G401 (cell line): ENCODE results near the gene CDCA4. TPM values are rescaled to one million over a fixed set of nuclear protein-coding genes. Genes with fewer than 3 reads are reported as not detected.
"Not testable (repeated sequence)": the region's sequence is repeated elsewhere in the genome, so short reads cannot be mapped to it uniquely, and the experiment has no call there.

ENCODE experiments used
- DNase-seq: peaks from one replicate; pipeline ENCODE4 v3.0.0-alpha.2; 2015; ENCODE audit warnings: low spot score
- in situ Hi-C: cut with HindIII; loops from 2 replicates; pipeline ENCODE4 v1.10.0; 2016; ENCODE audit warnings: low sequenced_read_pairs, mixed read lengths
- total RNA-seq: library from RNA; depleted of rRNA; stranded (reverse); fragments of >200 nt; shearing (Covaris generic); gene quantifications from 2 replicates; pipeline ENCODE4 v1.2.3, GENCODE V29; 2014

The CDCA4 gene
- total RNA-seq, 1 experiment from 2014 or later = 83.1 TPM

DNA sequence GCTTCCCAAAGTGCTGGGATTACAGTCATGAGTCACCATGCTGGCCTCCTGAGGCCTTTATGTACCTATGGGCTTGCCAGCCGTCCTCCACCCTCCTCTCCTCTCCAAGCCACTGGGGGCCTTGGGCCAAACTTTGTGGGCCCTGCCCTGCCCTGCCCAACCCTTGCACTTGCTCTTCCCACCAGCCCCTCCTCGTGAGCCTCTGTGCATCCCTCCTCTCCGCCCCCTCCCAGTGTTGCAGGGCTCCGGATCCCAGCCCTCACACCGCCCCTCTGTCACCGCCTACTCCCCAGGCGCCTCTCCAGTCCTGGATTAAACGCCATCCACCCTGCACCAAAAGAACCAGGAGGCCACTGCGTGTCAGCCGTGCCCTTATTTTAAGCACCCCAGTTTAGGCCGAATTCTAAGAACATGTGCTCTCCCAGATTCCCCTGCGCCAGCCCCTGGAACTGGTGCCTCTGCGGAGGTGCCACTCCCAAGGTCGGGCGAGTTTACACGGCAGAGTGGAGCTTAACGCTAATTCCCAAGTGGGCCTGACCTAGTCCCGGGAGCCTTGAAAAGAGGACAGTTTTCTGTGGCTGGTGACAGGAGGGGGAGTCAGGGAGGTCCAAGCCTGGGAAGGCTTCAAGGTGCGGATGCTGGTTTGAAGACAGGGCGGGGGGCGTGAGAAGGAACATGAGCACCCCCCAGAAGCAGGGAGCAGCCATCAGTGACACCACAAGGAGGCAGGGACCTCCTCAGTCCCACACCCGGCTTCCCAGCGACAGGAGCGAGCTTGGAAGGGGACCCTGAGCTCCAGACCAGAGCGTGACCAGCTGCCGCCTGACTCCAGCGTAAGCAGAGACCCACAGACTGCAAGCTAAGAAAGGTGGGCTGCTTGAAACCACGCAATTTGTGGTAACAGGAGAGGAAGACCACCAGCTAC is 21.2 kb upstream of the CDCA4 start:
- no peak for DNase-seq
- in situ Hi-C loops = no loop called here

DNA sequence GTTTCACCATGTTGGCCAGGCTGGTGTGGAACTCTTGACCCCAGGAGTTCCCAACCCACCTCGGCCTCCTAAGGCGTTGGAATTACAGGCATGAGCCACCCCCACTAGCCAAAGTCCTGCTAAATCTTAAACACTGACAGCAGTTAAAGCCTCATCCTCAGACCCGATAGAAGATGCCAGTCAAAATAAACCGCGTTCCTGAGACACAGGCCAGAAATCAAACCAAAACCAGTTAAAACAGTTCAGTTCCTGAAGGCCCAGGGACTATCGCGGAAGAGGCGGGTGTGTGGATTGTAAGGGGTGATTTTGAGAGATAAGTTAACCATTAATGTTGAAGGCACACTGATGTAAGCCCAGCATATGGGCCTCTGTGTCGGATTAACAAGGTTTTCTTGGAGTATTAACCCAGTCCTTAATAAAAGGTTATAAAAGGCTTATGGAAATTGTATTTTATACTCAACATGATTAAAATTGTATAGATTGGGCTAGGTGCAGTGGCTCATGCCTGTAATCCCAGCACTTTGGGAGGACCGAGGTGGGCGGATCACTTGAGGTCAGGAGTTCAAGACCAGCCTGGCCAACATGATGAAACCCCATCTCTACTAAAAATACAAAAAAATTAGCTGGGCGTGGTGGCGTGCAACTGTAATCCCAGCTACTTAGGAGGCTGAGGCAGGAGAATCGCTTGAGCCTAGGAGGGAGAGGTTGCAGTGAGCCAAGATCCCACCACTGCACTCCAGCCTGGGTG is 18.7 kb upstream of the CDCA4 start:
- in situ Hi-C loops = no loop called here
- DNase-seq = no peak

DNA sequence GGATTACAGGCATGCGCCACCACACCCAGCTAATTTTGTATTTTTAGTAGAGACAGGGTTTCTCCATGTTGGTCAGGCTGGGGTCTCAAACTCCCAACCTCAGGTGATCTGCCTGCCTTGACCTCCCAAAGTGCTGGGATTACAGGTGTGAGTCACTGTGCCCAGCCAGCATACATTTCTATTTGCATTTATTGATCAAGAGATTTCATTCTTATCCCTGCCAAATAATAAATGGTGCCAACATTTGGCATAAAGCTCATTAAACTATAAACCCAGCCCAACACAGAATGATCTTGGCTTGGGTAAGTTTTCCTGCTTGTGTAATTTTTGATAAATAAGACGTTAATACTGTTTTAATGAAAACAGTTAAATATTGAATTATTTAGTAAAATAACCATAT is 14.7 kb upstream of the CDCA4 start:
- DNase-seq, in situ Hi-C loops: not testable (repeated sequence)

DNA sequence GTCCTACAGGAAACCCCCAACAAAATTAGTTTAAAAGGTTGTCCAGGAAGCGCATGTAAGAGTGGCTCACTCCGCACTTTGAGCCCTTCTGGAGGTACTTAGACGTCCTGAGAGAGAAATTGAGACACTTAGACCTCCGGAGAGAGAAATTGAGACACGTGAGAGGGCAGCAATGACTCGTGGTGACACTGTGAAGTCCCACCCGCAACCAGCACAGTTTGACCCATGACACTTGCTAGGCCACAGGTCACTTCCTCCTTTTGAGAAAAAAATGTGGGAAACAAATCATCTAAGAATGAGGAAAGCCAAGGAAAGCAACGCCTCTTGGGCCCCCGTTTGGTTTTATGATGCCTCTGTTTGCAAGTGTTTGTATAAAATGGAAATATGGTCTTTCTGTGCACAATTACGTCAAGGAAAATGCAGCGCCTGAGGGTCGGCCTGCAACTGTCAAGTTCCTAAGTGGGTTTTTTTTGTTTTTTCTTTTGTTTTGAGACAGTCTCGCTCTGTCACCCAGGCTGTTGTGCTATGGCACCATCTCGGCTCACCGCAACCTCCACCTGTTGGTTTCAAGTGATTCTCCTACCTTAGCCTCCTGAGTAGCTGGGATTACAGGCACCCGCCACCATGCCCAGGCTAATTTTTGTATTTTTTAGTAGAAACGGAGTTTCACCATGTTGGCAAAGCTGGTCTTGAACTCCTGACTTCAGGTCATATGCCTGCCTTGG is 13.6 kb upstream of the CDCA4 start:
- no peak for DNase-seq
- in situ Hi-C loops = no loop called here

DNA sequence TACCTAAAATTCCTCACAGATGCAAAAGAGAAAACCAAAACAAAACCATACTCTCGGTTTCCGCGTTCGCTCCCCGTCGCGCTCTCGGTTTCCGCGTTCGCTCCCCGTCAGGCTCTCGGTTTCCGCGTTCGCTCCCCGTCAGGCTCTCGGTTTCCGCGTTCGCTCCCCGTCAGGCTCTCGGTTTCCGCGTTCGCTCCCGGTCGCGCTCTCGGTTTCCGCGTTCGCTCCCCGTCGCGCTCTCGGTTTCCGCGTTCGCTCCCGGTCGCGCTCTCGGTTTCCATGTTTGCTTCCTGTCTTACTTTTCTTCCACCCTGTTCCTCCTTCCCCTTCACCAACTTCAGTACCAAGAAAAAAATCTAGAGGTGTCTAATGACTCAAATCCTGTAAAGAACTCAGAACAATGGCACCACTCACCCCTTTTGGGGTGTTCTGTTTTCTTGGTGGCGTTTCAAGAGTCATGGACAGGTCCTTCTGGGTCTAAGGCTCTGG is 12.6 kb upstream of the CDCA4 start:
- DNase-seq, in situ Hi-C loops: not testable (repeated sequence)

DNA sequence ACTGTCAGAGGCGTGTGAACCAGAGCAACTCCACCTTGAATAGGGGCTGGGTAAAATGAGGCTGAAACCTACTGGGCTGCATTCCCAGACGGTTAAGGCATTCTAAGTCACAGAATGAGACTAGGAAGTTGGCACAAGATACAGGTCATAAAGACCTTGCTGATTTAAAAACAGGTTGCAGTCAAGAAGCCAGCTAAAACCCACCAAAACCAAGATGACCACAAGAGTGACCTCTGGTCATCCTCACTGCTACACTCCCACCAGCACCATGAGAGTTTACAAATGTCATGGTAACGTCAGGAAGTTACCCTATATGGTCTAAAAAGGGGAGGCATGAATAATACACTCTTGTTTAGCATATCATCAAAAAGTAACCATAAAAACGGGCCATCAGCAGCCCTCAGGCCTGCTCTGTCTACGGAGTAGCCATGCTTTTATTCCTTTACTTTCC is 11.6 kb upstream of the CDCA4 start:
- DNase-seq, in situ Hi-C loops: not testable (repeated sequence)

DNA sequence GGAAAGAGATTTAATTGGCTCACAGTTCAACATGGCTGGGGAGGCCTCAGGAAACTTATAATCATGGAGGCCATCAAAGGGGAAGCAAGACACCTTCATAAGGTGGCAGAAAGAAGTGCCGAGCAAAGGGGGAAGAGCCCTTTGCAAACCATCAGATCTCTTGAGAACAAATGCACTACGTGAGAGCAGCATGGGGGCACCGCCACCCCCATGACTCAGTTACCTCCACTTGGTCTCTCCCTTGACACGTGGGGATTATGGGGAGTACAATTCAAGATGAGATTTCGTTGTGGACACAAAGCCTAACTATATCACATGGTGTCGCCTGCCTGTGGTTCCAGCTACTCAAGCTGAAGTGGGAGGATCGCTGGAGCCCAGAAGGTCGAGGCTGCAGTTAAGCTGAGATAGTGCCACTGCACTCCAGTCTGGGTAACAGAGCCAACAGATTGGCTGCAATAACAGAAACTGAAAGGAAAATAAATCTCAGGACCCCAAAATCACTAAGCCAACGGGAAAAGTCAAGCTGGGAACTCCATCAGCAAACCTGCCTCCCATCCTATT is 10.0 kb upstream of the CDCA4 start:
- no peak for DNase-seq
- in situ Hi-C loops = no loop called here

DNA sequence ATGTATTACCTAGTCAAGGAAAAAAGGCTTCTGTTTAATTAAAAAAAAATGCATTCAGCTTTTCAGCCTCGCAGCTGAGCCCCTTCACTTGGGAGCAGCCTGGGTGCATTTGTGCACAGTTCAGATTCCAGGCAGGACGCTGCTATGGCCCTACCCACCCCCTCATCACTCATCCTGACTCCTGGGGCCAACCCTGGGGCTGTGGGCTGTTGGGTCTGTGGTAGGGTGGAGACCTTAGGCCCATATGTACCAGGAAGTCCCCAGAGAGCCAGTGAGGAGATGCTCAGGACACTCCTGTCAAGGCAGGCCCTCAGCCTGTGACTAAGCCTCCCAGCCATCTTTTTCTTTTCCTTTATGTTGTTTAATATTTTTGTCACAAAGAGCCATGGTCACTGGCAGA is 9.3 kb upstream of the CDCA4 start:
- DNase-seq = no peak
- in situ Hi-C loops = no loop called here

DNA sequence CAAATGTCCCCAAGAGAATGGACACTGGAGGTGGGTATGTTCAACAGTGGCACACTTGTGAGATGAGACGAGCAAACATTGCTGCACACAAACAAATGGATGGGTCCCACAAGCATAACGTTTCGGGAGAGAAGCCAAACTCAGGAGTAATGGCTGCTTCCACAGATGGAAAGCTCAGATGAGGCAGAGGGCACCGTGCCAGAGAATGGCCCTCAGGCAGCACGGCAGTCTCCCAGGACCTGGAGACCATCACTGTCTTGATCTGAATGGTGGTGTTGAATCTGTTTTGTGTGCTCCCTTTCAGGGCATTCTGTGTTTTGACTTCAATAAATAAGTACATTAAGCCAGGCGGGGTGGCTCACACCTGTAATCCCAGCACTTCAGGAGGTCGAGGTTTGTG is 8.5 kb upstream of the CDCA4 start:
- DNase-seq = no peak
- in situ Hi-C loops = no loop called here

DNA sequence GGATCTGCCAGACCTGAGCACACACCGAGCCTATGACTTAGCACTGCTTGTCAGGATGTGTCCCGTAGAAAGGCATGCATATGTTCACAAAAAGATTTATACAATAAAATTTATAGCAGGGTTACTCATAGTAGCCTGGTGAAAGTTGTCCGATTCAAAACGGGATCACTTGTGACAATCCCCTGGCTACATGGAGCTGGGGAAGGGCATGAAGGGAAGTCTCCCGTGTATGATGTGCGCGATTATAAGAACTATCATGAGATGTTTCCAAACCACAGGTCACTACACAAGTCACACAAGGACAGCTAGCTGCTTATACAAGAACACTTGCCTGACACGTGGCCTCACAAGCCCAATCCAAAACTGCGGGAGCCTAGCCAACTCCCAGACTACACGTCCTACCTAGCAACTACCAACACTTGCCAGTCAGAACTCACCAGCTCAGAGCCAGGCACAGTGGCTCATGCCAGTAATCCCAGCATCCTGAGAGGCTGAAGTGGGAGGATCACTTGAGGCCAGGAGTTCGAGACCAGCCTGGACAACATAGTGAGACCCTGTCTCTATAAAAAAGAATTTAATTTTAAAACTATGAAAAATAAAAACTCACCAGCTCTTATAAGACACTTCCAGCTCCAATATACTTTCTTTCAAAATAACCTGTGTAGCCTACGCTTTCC is 7.5 kb upstream of the CDCA4 start:
- no peak for DNase-seq
- in situ Hi-C loops = no loop called here

DNA sequence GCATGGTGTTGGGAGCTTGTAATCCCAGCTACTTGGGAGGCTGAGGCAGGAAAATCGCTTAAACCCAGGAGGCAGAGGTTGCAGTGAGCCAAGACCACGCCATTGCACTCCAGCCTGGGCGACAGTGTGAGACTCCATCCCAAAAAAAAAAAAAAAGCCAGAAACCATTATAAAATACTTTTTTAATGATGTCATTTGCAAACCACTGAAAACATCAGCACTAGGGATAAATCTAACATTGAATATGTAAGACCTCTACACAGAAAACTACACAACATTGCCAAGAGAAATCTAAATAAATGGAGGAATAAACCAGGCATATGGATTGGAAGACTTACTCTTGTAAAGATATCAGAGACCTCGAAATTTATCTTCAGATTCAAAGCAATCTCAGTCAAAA is 6.8 kb upstream of the CDCA4 start:
- in situ Hi-C loops, DNase-seq: not testable (repeated sequence)

DNA sequence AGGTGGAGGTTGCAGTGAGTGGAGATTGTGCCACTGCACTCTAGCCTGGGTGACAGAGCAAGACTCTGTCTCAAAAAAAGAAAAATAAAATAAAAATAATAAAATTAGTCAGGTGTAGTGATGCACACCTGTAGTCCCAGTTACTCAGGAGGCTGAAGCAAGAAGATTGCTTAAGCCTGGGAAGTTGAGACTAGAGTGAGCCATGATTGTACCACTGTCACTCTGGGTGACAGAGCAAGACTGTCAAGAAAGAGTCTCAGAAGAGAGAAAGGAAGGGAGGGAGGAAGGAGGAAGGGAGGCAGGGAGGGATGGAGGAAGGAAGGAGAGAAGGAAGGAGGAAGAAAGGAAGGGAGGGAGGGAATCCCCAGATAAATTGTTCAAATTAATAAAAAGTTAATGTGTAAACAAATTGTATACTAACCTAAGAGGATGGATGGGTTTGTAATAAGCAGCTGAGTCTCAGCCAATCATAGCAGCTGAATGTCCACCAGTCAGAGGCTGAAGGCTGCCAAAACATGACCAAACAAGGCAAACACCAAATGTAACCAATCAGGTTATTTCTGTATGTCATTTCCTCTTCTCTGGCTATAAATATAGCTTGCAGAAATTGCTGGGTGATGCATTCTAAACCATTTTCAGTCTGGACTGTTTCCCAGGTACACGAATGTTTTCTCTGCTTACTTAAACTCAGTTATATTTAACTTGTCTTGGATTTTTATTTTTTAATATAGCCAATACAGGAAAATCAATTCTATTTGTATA is 6.1 kb upstream of the CDCA4 start:
- in situ Hi-C loops = no loop called here
- DNase-seq = no peak

DNA sequence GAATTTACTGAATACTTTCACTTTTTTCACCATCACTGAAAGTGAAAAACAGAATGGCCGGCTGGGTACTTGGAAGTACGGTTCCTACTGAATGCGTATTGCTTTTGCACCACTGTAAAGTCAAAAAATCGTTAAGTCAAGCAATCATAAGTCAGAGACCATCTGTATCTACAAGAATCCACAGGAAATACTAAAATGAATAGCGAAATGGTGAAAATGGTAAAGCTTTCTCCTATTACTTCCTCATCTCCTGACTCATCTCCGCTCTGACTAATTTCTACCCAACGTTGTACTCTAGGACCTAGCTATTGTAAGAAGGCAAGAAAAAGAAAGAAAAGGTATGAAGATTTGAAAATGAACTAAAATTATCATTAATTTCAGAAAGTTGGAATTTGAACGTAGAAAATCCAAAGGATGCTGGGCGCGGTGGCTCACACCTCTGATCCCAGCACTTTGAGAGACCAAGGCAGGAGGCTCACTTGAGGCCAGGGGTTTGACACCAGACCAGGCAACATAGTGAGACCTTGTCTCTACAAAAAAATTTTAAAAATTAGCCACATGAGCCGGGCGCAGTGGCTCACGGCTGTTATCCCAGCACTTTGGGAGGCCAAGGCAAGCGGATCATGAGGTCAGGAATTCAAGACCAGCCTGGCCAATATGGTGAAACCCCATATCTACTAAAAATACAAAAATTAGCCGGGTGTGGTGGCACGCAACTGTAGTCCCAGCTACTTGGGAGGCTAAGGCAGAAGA is 5.3 kb upstream of the CDCA4 start:
- DNase-seq = no peak
- in situ Hi-C loops = no loop called here

DNA sequence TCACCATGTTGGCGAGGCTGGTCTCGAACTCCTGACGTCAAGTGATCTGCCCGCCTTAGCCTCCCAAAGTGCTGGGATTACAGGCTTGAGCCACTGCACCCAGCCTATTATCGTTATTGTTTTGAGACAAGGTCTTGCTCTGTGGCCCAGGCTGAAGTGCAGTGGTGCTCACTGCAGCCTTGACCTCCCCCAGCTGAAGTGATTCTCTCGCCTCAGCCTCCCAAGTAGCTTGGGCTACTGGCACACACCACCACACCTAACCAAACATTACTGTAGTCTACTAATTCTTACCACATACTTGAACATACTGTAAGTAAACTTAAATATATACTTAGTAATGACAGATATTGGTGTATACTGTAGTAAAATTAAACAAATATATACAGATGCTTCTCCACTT is 4.5 kb upstream of the CDCA4 start:
- in situ Hi-C loops = no loop called here
- DNase-seq = no peak

DNA sequence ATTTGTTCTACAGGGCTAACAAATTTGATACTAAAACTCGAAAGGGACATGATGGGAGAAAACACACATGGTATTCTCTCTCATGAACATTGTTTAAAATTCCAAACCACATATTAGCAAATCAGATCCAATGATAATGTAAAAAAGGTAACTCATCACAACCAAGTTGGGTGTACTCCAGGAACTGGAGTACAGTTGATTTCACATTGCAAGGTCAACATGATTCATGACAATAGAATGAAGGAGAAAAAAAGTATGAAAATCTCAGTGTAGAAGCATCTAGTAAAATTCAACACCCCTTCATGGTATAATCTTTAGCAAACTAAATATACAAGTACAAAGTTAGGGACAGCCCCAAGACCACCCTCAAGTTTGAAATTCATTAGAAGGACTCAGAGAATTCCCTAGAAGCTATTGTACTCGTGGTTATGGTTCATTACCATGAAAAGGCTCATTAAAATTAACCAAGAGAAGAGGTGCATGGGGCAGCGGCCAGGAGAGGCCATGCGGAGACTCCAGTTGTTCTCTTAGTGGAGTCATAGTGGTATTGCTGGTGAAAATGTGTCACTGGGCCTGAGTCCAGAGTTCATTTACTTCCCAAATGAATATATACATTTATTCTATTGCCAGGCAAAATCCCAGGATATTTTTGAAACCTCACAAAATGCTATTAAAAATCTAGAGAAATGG is 3.1 kb upstream of the CDCA4 start:
- DNase-seq = no peak
- in situ Hi-C loops = no loop called here

DNA sequence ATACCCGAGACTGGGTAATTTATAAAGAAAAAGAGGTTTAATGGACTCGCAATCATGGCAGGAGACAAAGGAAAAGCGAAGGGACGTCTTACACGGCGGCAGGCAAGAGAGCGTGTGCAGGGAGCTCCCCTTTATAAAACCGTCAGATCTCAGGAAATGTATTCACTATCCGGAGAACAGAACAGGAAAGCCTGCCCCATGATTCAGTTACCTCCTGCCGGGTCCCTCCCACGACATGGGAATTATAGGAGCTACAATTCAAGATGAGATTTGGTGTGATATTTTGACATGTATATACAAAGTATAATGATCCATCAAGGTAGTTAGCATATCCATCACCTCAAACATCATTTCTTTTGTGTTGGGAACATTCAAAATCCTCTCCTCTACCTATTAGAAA is 2.3 kb upstream of the CDCA4 start:
- in situ Hi-C loops = no loop called here
- DNase-seq = no peak

DNA sequence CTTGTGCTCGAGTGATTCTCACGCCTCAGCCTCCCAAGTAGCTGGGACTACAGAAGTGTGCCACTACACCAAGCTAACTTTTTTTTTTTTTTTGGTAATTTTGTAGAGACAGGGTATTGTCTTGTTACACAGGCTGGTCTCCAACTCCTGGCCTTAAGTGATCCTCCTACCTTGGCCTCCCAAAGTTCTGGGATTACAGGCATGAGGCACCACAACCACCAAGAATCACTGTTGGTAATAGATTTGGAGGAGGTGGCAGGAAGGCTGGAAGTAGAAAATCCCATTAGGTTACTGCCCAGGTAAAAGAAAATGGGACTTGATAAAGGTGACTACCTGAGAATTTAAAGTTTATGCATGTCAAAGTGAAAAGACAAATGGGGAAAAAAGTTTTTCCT is 1.4 kb upstream of the CDCA4 start:
- DNase-seq = no peak
- in situ Hi-C loops = no loop called here
